Right lobe of liver (tissue), 4 donors: ENCODE measurements around the gene OMG.

Source experiments
- POLR2A ChIP-seq: fragments of 450-650 bp; IDR thresholded peaks from one replicate; pipeline ENCODE4 v1.6.1; 2017; ENCODE audit warnings: antibody characterized with exemption, mild to moderate bottlenecking
- TF ChIP-seq, protein P1 (sequence below), 4 donors: fragments of 200-600 bp in 3 of 4; fragments of 450-650 bp in 1 of 4; IDR thresholded peaks; one replicate each; pipeline versions ENCODE4 v1.5.1 to v1.8.0; 2016 to 2022; ENCODE audit warnings: antibody characterized with exemption in 4 of 4, mild to moderate bottlenecking in 2 of 4
- donor health status: DM: no; HTN: no; CAD: no.
- donor health status: DM: no; HTN: no; CAD: no.
- donor health status: DM: no; HTN: yes; CAD: no.

DNA sequence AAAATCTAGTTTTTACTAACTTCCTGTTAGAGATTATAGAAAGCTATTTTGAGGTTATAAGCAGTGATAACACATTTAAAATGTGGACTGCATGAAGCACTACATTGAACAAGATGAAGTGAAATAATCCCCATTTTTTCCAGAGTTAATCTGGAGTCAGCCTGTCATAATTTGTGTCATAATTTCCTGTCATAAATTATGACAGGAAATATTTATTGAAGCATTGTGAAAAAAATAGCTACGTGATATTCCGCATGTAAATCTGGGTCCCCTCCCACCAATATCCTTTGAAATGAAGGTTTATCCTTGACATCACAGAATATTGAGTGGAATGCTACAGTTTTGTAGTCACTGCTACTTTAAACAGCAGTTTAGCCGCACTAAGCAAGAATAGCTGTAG is 40.1 kb downstream of the OMG start:
- TF ChIP-seq, protein P1, sequence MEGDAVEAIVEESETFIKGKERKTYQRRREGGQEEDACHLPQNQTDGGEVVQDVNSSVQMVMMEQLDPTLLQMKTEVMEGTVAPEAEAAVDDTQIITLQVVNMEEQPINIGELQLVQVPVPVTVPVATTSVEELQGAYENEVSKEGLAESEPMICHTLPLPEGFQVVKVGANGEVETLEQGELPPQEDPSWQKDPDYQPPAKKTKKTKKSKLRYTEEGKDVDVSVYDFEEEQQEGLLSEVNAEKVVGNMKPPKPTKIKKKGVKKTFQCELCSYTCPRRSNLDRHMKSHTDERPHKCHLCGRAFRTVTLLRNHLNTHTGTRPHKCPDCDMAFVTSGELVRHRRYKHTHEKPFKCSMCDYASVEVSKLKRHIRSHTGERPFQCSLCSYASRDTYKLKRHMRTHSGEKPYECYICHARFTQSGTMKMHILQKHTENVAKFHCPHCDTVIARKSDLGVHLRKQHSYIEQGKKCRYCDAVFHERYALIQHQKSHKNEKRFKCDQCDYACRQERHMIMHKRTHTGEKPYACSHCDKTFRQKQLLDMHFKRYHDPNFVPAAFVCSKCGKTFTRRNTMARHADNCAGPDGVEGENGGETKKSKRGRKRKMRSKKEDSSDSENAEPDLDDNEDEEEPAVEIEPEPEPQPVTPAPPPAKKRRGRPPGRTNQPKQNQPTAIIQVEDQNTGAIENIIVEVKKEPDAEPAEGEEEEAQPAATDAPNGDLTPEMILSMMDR (IDR thresholded peaks at IDR 0.05): no peak
- TF ChIP-seq POLR2A: no peak
